Liver (tissue), 3 donors: Measurements from ENCODE around the gene CA6.

Source experiments
- FOXA1 ChIP-seq: IDR thresholded peaks from 2 replicates; pipeline ENCODE4 v1.6.1; 2016; ENCODE audit warnings: antibody characterized with exemption
- FOXA2 ChIP-seq: IDR thresholded peaks from 2 replicates; pipeline ENCODE4 v1.6.1; 2016; ENCODE audit warnings: antibody characterized with exemption
- GABPA ChIP-seq, 2 donors: IDR thresholded peaks in 1 of 2; conservative IDR thresholded peaks in 1 of 2; 2 replicates each; pipeline ENCODE4 v1.6.1; 2016; ENCODE audit warnings: antibody characterized with exemption in 2 of 2, mild to moderate bottlenecking in 1 of 2, moderate library complexity in 1 of 2
- JUND ChIP-seq, 2 donors: IDR thresholded peaks; 2 replicates each; pipeline ENCODE4 v1.6.1; 2016; ENCODE audit warnings: antibody characterized with exemption in 2 of 2
- RAD21 ChIP-seq, 2 donors: IDR thresholded peaks; 2 replicates each; pipeline ENCODE4 v1.6.1; 2016; ENCODE audit warnings: antibody characterized with exemption in 2 of 2, mild to moderate bottlenecking in 2 of 2
- TAF1 ChIP-seq: conservative IDR thresholded peaks from 2 replicates; pipeline ENCODE4 v1.6.1; 2016; ENCODE audit warnings: antibody characterized with exemption, mild to moderate bottlenecking
- YY1 ChIP-seq: IDR thresholded peaks from 2 replicates; pipeline ENCODE4 v1.6.1; 2016; ENCODE audit warnings: antibody characterized with exemption, mild to moderate bottlenecking
- TF ChIP-seq, protein P1 (sequence below): fragments of 150-350 bp; IDR thresholded peaks from 2 replicates; pipeline ENCODE4 v1.5.1; 2017; ENCODE audit warnings: improper control_type of control experiment, low read depth, low read length; ENCODE audit not compliant: missing input control
- TF ChIP-seq, protein P2 (sequence below): IDR thresholded peaks from 2 replicates; pipeline ENCODE4 v1.6.1; 2016; ENCODE audit warnings: antibody characterized with exemption
- TF ChIP-seq, protein P3 (sequence below): IDR thresholded peaks from 2 replicates; pipeline ENCODE4 v1.6.1; 2016; ENCODE audit warnings: antibody characterized with exemption
- TF ChIP-seq, protein P4 (sequence below): IDR thresholded peaks from 2 replicates; pipeline ENCODE4 v1.6.1; 2016; ENCODE audit warnings: antibody characterized with exemption
- donor health status: healthy.
- donor health status: healthy.

DNA sequence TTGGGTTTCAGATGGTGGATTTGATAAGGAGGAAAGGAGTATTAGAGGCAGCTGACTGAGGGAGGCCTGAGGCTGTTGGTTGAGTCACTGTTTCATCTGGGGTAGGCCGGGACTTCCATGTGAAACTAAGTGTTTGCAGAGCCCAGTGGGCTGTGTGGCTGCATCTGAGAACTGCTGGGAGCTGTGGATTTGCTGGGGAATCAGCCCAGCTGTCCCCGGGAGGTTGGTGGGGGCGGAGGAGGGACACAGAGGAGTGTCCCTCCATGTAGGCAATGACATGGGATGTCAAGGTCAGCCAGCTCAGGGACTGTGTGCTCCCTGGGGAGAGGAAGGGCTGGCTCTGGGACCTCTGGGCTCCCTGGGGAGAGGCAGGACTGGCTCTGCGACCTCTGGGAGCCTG, 44.2 kb downstream of the CA6 start:
- TF ChIP-seq, protein P1, sequence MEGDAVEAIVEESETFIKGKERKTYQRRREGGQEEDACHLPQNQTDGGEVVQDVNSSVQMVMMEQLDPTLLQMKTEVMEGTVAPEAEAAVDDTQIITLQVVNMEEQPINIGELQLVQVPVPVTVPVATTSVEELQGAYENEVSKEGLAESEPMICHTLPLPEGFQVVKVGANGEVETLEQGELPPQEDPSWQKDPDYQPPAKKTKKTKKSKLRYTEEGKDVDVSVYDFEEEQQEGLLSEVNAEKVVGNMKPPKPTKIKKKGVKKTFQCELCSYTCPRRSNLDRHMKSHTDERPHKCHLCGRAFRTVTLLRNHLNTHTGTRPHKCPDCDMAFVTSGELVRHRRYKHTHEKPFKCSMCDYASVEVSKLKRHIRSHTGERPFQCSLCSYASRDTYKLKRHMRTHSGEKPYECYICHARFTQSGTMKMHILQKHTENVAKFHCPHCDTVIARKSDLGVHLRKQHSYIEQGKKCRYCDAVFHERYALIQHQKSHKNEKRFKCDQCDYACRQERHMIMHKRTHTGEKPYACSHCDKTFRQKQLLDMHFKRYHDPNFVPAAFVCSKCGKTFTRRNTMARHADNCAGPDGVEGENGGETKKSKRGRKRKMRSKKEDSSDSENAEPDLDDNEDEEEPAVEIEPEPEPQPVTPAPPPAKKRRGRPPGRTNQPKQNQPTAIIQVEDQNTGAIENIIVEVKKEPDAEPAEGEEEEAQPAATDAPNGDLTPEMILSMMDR, result no peak
- no peak for TF ChIP-seq TAF1
- no peak for TF ChIP-seq GABPA (IDR thresholded peaks at IDR 0.05 in 1 of 2, conservative IDR thresholded peaks at IDR 0.05 in 1 of 2)
- TF ChIP-seq RAD21 (IDR thresholded peaks at IDR 0.05), result no peak
- TF ChIP-seq, protein P2, sequence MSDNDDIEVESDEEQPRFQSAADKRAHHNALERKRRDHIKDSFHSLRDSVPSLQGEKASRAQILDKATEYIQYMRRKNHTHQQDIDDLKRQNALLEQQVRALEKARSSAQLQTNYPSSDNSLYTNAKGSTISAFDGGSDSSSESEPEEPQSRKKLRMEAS, result no peak
- no peak for TF ChIP-seq JUND (IDR thresholded peaks at IDR 0.05)
- TF ChIP-seq FOXA1, result no peak
- no peak for TF ChIP-seq YY1
- no peak for TF ChIP-seq FOXA2
- TF ChIP-seq, protein P3, sequence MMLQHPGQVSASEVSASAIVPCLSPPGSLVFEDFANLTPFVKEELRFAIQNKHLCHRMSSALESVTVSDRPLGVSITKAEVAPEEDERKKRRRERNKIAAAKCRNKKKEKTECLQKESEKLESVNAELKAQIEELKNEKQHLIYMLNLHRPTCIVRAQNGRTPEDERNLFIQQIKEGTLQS, result no peak
- TF ChIP-seq, protein P4, sequence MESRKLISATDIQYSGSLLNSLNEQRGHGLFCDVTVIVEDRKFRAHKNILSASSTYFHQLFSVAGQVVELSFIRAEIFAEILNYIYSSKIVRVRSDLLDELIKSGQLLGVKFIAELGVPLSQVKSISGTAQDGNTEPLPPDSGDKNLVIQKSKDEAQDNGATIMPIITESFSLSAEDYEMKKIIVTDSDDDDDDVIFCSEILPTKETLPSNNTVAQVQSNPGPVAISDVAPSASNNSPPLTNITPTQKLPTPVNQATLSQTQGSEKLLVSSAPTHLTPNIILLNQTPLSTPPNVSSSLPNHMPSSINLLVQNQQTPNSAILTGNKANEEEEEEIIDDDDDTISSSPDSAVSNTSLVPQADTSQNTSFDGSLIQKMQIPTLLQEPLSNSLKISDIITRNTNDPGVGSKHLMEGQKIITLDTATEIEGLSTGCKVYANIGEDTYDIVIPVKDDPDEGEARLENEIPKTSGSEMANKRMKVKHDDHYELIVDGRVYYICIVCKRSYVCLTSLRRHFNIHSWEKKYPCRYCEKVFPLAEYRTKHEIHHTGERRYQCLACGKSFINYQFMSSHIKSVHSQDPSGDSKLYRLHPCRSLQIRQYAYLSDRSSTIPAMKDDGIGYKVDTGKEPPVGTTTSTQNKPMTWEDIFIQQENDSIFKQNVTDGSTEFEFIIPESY, result no peak
